GM18909 (cell line): Measurements from ENCODE around the gene OR51M1.

ENCODE experiments used
- ATAC-seq: cut with Tn5 transposase; IDR thresholded peaks from one replicate; pipeline ENCODE4 v1.9.1; 2021; ENCODE audit warnings: mild to moderate bottlenecking; ENCODE audit not compliant: unreplicated experiment, poor library complexity

The OR51M1 gene

GRCh38 chr11:5380740-5381342 lies 2.8 kb upstream of the OR51M1 start:
- peak; percentile 93 for ATAC-seq

GRCh38 chr11:5384335-5384734 lies 723 bp downstream of the OR51M1 start:
- ATAC-seq = no peak

- no peak for ATAC-seq
Measured at GRCh38 chr11:5390210-5390609, 6.6 kb downstream of the OR51M1 start.

GRCh38 chr11:5394091-5394490 lies 10.5 kb downstream of the OR51M1 start:
- ATAC-seq = no peak

GRCh38 chr11:5398936-5399335 lies 15.3 kb downstream of the OR51M1 start:
- no peak for ATAC-seq

GRCh38 chr11:5405173-5405572 lies 21.6 kb downstream of the OR51M1 start:
- no peak for ATAC-seq

- ATAC-seq = no peak
Measured at GRCh38 chr11:5420993-5421392, 37.4 kb downstream of the OR51M1 start.

GRCh38 chr11:5421811-5422210 lies 38.2 kb downstream of the OR51M1 start, which contains the start of gene OR51Q1:
OR51Q1 (plus strand) TSS chr11:5422111; CDS start chr11:5422201, 90 bp downstream.
- no peak for ATAC-seq

- ATAC-seq = no peak
Measured at GRCh38 chr11:5423131-5423530, 39.5 kb downstream of the OR51M1 start.

GRCh38 chr11:5441414-5441813 lies 57.8 kb downstream of the OR51M1 start, which contains the start of gene OR51I1:
OR51I1 (minus strand) TSS chr11:5441514; CDS start chr11:5441514, 0 bp downstream.
- no peak for ATAC-seq
